GM21825 (cell line): Measurements from ENCODE around the gene DUSP16.

Source experiments
- ATAC-seq: cut with Tn5 transposase; IDR thresholded peaks from one replicate; pipeline ENCODE4 v1.9.1; 2021; ENCODE audit warnings: mild to moderate bottlenecking, moderate library complexity; ENCODE audit not compliant: unreplicated experiment

Gene DUSP16

GRCh38 chr12:12550277-12550676 is 12.4 kb downstream of the DUSP16 start:
- ATAC-seq = no peak

GRCh38 chr12:12549426-12549825 is 13.2 kb downstream of the DUSP16 start:
- no peak for ATAC-seq

GRCh38 chr12:12548713-12549112 is 13.9 kb downstream of the DUSP16 start:
- no peak for ATAC-seq

DNA sequence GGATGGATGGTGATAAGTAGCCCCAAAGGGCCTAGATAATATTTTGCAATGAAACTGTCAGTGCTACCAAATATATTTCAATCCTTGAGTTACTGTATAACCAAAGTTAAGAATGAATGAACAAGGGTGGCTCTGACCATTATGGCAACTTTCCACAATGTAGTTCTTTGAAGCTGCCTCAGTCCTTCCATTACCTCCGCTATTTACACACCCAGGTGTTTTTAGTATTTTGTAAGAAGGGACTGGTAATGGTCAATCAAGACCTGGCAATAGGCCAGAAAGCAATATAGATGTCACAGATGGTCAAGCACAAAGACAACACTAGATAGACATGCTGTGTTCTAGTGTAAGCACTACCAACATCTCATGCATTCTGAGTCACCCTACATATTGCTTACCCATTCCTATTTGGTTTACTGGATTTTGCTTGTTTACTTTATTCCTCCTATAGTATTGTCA is 16.3 kb downstream of the DUSP16 start:
- no peak for ATAC-seq

GRCh38 chr12:12543959-12544358 is 18.7 kb downstream of the DUSP16 start:
- ATAC-seq = no peak

- no peak for ATAC-seq
Observed at GRCh38 chr12:12542964-12543363, 19.7 kb downstream of the DUSP16 start.

- no peak for ATAC-seq
Observed at GRCh38 chr12:12542286-12542685, 20.4 kb downstream of the DUSP16 start.

GRCh38 chr12:12541782-12542181 is 20.9 kb downstream of the DUSP16 start:
- no peak for ATAC-seq

- no peak for ATAC-seq
Observed at GRCh38 chr12:12540261-12541013, 22.2 kb downstream of the DUSP16 start.

- ATAC-seq = no peak
Observed at GRCh38 chr12:12539028-12539810, 23.4 kb downstream of the DUSP16 start.

- no peak for ATAC-seq
Observed at GRCh38 chr12:12538535-12538934, 24.1 kb downstream of the DUSP16 start.

DNA sequence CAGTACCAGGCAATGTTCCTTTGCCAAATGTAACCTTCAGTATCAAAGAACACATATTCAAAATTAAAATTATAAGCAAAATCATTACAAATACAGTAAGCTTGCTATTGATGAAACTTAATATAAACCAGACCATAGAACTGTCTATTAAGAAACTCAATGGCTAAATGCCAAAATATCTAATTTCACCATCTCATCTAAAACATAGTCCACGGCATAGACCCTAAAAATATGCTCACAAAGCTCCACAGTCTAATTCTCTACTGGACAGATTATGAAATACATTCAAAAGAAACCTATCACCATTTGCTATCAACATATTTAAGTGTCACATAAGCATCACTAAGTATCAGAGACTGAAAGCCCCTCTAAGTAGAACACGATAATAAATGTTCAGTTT is 25.2 kb downstream of the DUSP16 start:
- ATAC-seq = no peak

- no peak for ATAC-seq
Observed at GRCh38 chr12:12534975-12535374, 27.7 kb downstream of the DUSP16 start.

- ATAC-seq = no peak
Observed at GRCh38 chr12:12534166-12534866, 28.3 kb downstream of the DUSP16 start.

- no peak for ATAC-seq
Observed at GRCh38 chr12:12533238-12533829, 29.3 kb downstream of the DUSP16 start.

DNA sequence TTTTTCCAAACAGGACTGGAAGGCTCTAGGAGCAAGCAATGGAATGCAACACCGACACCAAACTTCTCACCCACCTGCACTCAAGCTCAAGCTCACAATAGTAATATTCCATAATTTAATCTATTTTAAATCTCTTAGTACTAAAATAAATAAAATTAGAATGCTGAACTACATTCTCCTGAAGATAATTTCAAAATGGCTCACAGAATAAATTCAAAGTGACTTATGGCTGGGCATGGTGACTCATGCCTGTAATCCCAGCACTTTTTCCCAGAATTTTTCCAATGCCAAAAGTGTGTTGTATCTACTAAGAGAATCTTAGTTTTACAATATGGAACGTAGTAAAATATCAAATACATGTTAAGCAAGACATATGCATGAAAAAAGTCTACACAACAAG is 31.5 kb downstream of the DUSP16 start:
- no peak for ATAC-seq

GRCh38 chr12:12529783-12530421 is 32.8 kb downstream of the DUSP16 start:
- no peak for ATAC-seq

DNA sequence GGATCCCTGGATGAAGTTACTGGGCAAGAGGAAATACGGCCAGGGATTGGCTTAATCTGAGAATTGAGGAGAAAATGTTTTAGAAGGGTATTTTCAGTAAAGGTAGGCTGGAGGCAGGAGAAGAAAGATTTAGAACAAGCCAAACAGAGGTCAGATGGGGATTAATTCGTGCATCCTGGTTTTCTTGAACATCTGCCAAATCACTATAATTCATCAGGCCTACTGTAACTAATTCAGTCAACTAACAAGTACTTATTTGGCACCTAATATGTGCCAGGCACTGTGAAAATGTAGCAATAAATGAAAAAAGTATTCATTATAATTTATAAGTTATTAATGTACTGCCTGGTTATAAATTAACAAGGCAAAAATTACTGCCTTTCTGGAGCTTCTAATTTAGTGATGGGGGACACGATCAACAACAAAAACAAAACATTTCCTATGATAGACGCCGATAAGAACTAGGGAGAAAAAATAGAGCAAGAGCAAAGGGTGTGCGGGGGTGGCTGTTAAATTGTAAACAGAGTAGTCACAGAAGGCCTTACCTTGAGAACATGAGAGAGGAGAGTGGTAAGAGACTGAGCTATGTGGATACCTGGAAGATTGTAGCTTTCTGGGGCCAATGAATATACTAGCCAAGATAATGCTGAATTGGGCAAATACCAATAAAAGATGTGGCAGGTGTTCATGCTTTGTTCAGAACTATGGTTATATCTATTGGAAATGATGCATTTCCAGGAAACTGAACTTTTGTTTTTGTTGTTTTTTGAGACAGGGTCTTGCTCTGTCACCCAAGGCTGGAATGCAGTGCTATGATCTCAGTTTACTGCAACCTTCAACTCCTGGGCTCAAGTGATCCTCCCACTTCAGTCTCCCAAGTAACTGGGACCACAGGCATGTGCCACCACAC is 34.0 kb downstream of the DUSP16 start:
- ATAC-seq = no peak

DNA sequence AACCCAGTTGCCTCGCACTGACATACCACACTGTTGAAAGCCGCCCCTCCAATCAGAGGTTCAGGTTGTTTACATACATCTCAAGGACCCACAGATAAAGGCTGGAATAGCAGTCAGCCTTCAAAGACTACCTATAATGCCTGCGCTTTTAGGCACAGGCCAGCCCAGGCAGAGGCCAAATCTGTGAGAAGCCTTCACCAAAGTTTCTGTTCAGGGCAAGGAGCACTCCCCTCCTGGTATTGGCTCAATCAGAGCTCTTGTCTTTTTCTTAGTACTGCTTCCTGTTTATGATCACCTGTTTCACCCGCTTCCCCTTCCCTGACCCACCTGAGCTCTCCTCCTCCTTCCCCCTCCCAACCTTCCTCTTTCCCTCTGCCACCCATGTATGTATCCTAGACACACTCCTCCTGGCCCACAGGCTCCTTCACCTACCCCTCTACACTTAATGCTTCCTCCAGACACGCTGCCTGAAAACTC is 34.8 kb downstream of the DUSP16 start:
- ATAC-seq = no peak

- ATAC-seq = no peak
Observed at GRCh38 chr12:12524128-12524527, 38.5 kb downstream of the DUSP16 start.
